Lower leg skin (tissue), 3 donors: ENCODE measurements around the gene CDKL5.

Experiments
- POLR2A ChIP-seq, 2 donors: fragments of 450-650 bp; IDR thresholded peaks; one replicate each; pipeline ENCODE4 v1.6.1; 2016 to 2017; ENCODE audit warnings: antibody characterized with exemption in 2 of 2, mild to moderate bottlenecking in 1 of 2, moderate library complexity in 1 of 2
- TF ChIP-seq, protein P1 (sequence below), 3 donors: fragments of 450-650 bp; IDR thresholded peaks; one replicate each; pipeline ENCODE4 v1.5.1; 2016; ENCODE audit warnings: antibody characterized with exemption in 3 of 3, mild to moderate bottlenecking in 3 of 3, moderate library complexity in 2 of 3

DNA sequence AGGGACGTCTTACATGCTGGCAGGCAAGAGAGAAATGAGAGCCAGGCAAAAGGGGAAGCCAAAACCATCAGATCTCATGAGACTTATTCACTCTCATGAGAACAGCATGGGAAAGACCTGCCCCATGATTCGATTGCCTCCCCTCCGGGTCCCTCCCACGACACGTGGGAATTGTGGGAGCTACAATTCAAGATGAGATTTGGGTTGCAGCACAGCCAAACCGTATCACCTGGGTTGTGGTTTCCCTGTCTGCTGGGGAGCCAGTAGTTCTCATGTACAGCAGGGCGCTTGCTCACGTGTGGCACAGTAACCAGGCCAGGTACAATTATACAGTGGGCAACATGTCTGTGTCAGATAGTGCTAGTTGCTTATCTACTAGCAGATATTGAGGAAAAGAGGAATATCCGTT, 257.6 kb downstream of the CDKL5 start:
- TF ChIP-seq, protein P1, sequence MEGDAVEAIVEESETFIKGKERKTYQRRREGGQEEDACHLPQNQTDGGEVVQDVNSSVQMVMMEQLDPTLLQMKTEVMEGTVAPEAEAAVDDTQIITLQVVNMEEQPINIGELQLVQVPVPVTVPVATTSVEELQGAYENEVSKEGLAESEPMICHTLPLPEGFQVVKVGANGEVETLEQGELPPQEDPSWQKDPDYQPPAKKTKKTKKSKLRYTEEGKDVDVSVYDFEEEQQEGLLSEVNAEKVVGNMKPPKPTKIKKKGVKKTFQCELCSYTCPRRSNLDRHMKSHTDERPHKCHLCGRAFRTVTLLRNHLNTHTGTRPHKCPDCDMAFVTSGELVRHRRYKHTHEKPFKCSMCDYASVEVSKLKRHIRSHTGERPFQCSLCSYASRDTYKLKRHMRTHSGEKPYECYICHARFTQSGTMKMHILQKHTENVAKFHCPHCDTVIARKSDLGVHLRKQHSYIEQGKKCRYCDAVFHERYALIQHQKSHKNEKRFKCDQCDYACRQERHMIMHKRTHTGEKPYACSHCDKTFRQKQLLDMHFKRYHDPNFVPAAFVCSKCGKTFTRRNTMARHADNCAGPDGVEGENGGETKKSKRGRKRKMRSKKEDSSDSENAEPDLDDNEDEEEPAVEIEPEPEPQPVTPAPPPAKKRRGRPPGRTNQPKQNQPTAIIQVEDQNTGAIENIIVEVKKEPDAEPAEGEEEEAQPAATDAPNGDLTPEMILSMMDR (IDR thresholded peaks at IDR 0.05): no peak
- TF ChIP-seq POLR2A (IDR thresholded peaks at IDR 0.05): no peak
